HepG2 (cell line): ENCODE results near the gene FAM170B. TPM values are rescaled to one million over a fixed set of nuclear protein-coding genes. Genes with fewer than 3 reads are reported as not detected.

Experiments
- ATAC-seq: fragments of 200-7000 bp; cut with Tn5 transposase; 3 replicates; pipeline ENCODE4 v1.9.1; 2020; ENCODE audit warnings: mild to moderate bottlenecking, moderate library complexity
- BruUV-seq: library from RNA; stranded (reverse); fragments of 400-500 nt; replicated peaks from 2 replicates; lab custom pipeline; 2021; lab: Mats Ljungman, UMichigan
- CTCF ChIA-PET: fragments of 300-600 bp; formaldehyde crosslinking; extraction: SDS; loops from one replicate; lab custom pipeline; 2021; ENCODE audit warnings: low total read pairs, inconsistent platforms, low intra/inter-chr PET ratio; lab: Yijun Ruan, JAX
- POLR2A ChIA-PET: fragments of 350-600 bp; sonication (Branson Sonifier 250); formaldehyde crosslinking; loops from one replicate; lab custom pipeline; 2020; ENCODE audit warnings: antibody characterized with exemption, inconsistent platforms; lab: Yijun Ruan, JAX
- DNase-seq: peaks from one replicate; pipeline ENCODE4 v3.0.0-alpha.2; 2015; ENCODE audit warnings: low spot score
- FAIRE-seq: peaks from 3 replicates; lab custom pipeline; 2011; peaks lifted over from hg19 to GRCh38; lab: Jason Lieb, UNC
- H2AFZ ChIP-seq: one replicate; pipeline ENCODE4 v1.6.1; 2011; ENCODE audit warnings: low read length, inconsistent platforms
- H3K27ac ChIP-seq: fragments of 300-600 bp; 3 replicates; pipeline ENCODE4 v1.8.0; 2011; ENCODE audit warnings: mixed run types, mild to moderate bottlenecking, mixed read lengths, low read length, inconsistent platforms; ENCODE audit not compliant: insufficient read depth; ENCODE audit errors: extremely low read length
- H3K27me3 ChIP-seq, 2 experiments: fragments of 200-600 bp in 1 of 2; 2 replicates in 1 of 2; 3 replicates in 1 of 2; pipeline versions ENCODE4 v1.6.0 to v1.8.0; 2011; ENCODE audit warnings: low read length in 2 of 2, mild to moderate bottlenecking in 2 of 2, moderate library complexity in 2 of 2, inconsistent platforms in 1 of 2; ENCODE audit not compliant: insufficient read depth in 2 of 2, control insufficient read depth in 1 of 2
- H3K36me3 ChIP-seq, 2 experiments: fragments of 200-600 bp in 1 of 2; replicated peaks in 1 of 2; 2 replicates in 1 of 2; 3 replicates in 1 of 2; pipeline versions ENCODE4 v1.5.1 to v1.8.0; 2011; ENCODE audit warnings: low read length in 2 of 2, inconsistent platforms in 1 of 2; ENCODE audit not compliant: insufficient read depth in 2 of 2, control insufficient read depth in 1 of 2
- H3K4me1 ChIP-seq: 2 replicates; pipeline ENCODE4 v1.5.1; 2012; ENCODE audit warnings: low read length, inconsistent platforms; ENCODE audit not compliant: insufficient read depth
- H3K4me2 ChIP-seq: 2 replicates; pipeline ENCODE4 v1.6.0; 2011; ENCODE audit warnings: low read depth, low read length, inconsistent platforms
- H3K4me3 ChIP-seq, 3 experiments: fragments of 200-600 bp in 1 of 3; sonication (generic), shearing (Covaris generic) in 1 of 3; replicated peaks in 1 of 3; 2 replicates each; pipeline ENCODE4 v1.5.1; 2011 to 2016; ENCODE audit warnings: low read length in 3 of 3, inconsistent platforms in 2 of 3, low read depth in 2 of 3, mild to moderate bottlenecking in 2 of 3, control low read depth in 1 of 3, mixed read lengths in 1 of 3; ENCODE audit not compliant: insufficient read depth in 1 of 3
- H3K79me2 ChIP-seq: one replicate; pipeline ENCODE4 v1.6.1; 2011; ENCODE audit warnings: low read length, inconsistent platforms; ENCODE audit not compliant: insufficient read depth
- H3K9ac ChIP-seq: 2 replicates; pipeline ENCODE4 v1.6.0; 2011; ENCODE audit warnings: mild to moderate bottlenecking, low read depth, low read length, inconsistent platforms; ENCODE audit not compliant: insufficient read depth
- H3K9me3 ChIP-seq: 2 replicates; pipeline ENCODE4 v1.5.1; 2012; ENCODE audit warnings: mild to moderate bottlenecking, low read length
- H4K20me1 ChIP-seq: 2 replicates; pipeline ENCODE4 v1.6.0; 2011; ENCODE audit warnings: inconsistent platforms, mild to moderate bottlenecking, low read length, moderate library complexity; ENCODE audit not compliant: insufficient read depth
- GFI1 ChIP-seq: sonication (generic); formaldehyde crosslinking; IDR thresholded peaks from 2 replicates; pipeline ENCODE4 v1.5.0; 2020; ENCODE audit warnings: missing genetic modification reagents, mild to moderate bottlenecking, borderline replicate concordance
- KDM3A ChIP-seq: IDR thresholded peaks from 2 replicates; pipeline ENCODE4 v1.6.1; 2018; ENCODE audit warnings: low read depth, missing compliant biosample characterization
- MAFF ChIP-seq: IDR thresholded peaks from 2 replicates; pipeline ENCODE4 v1.6.1; 2011; ENCODE audit warnings: low read depth, low read length, improper control_type of control experiment
- MAFK ChIP-seq, 2 experiments: IDR thresholded peaks in 1 of 2; conservative IDR thresholded peaks in 1 of 2; 2 replicates each; pipeline ENCODE4 v1.6.1; 2011; ENCODE audit warnings: improper control_type of control experiment in 2 of 2, low read length in 2 of 2
- MIER2 ChIP-seq: IDR thresholded peaks from 2 replicates; pipeline ENCODE4 v1.6.1; 2016; ENCODE audit warnings: missing biosample characterization, missing genetic modification reagents
- RARA ChIP-seq: IDR thresholded peaks from 2 replicates; pipeline ENCODE4 v1.6.1; 2016; ENCODE audit warnings: missing genetic modification reagents, missing compliant biosample characterization
- SNRNP70 ChIP-seq: fragments of 200-400 bp; formaldehyde crosslinking; IDR thresholded peaks from 2 replicates; pipeline ENCODE4 v1.6.1; 2017; ENCODE audit warnings: mild to moderate bottlenecking, low read depth, low read length, moderate library complexity
- TEAD3 ChIP-seq: optimal IDR thresholded peaks from 2 replicates; pipeline ENCODE3; 2016; ENCODE audit warnings: borderline replicate concordance
- TSC22D2 ChIP-seq: sonication (generic); formaldehyde crosslinking; IDR thresholded peaks from 2 replicates; pipeline ENCODE4 v1.5.1; 2020; ENCODE audit warnings: missing genetic modification reagents, mild to moderate bottlenecking, borderline replicate concordance
- ZBTB43 ChIP-seq: sonication (generic); formaldehyde crosslinking; conservative IDR thresholded peaks from 2 replicates; pipeline ENCODE4 v1.4.0; 2020; ENCODE audit warnings: missing genetic modification reagents
- ZFP62 ChIP-seq: sonication (generic); formaldehyde crosslinking; IDR thresholded peaks from 2 replicates; pipeline ENCODE4 v1.4.0; 2020; ENCODE audit warnings: missing genetic modification reagents
- ZFP82 ChIP-seq: sonication (generic); formaldehyde crosslinking; IDR thresholded peaks from 2 replicates; pipeline ENCODE4 v1.5.1; 2020; ENCODE audit warnings: mild to moderate bottlenecking, missing genetic modification reagents, borderline replicate concordance
- ZSCAN29 ChIP-seq: sonication (generic); formaldehyde crosslinking; conservative IDR thresholded peaks from 2 replicates; pipeline ENCODE4 v1.4.0; 2020; ENCODE audit warnings: mild to moderate bottlenecking, missing genetic modification reagents
- WGBS: methylation state at CpG from one replicate; pipeline ENCODE4 v1.1.6; 2017; ENCODE audit warnings: low lambda C conversion rate; 5-methylcytosine and 5-hydroxymethylcytosine counted together
- in situ Hi-C: cut with HindIII; loops from 2 replicates; pipeline ENCODE4 v1.10.0; 2017; ENCODE audit warnings: low pct_unique_long_range_greater_than_20kb; ENCODE audit not compliant: extremely low pct_ligation_motif_present
- intact Hi-C: fragments of 100-400 bp; cut with micrococcal nuclease; formaldehyde crosslinking; loops from one replicate; pipeline ENCODE4 v1.10.0; 2022; ENCODE audit not compliant: unreplicated experiment
- polyA plus RNA-seq, 8 experiments: library from polyadenylated mRNA; depleted of rRNA in 3 of 8; stranded (reverse) in 7 of 8; unstranded in 1 of 8; fragments of >200 nt; fragmentation: Illumina TruSeq in 4 of 8; extraction: Trizol in 4 of 8; gene quantifications; 2 replicates each; pipeline versions ENCODE4 v1.2.1 to v1.2.3, GENCODE V29; 2011 to 2016; ENCODE audit warnings: low read depth in 4 of 8, missing spikeins in 1 of 8, mixed read lengths in 1 of 8; ENCODE audit not compliant: insufficient read depth in 1 of 8
- total RNA-seq, 5 experiments: library from RNA; depleted of rRNA; stranded (reverse); fragments of >200 nt; fragmentation: Illumina TruSeq; extraction: Trizol; gene quantifications; 2 replicates each; pipeline ENCODE4 v1.2.3, GENCODE V29; 2016; ENCODE audit warnings: low read depth in 1 of 5
- TF ChIP-seq, protein P1 (sequence below): IDR thresholded peaks from 2 replicates; pipeline ENCODE4 v1.6.1; 2016; ENCODE audit warnings: mild to moderate bottlenecking, missing biosample characterization, missing genetic modification reagents

FAM170B gene
- total and polyA plus RNA-seq, 2 of the 13 experiments (the other 11 are each of a cell fraction or from before 2014, with no cell fraction given) = not detected

DNA sequence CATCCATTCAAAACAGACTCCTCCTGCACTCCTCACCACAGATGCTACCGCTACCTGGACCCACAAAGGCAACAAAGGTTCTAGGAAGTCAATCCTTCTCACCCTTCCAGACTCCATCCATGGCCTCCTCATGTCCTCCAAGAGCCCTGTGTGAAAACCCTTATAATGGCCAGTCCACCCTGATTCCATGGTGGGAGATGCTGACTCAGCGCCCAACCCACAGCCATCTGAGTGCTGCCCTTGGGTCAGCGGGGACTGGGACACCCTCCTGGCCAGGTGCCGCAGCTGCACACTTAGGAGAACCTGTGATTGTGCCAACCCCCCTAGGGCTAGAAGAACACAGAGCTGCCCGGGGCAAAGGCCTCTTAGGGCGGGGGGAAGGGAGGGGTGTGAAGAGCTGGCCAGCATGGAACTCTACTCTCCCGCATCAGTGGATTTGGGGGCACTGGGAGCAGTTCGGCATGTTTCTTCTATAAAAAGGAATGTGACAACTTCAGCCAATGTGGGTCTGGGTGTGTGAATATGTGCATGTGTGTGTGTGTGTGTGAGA, 29.0 kb upstream of the FAM170B start:
- Histone ChIP-seq H3K79me2 (no peaks in the 10 kb centered on the region), H3K9ac (no peak overlapping the region), H3K27me3 (no peaks in the 10 kb centered on the region; a peak in 1 of 5 replicates), H3K4me3 (no peak overlapping the region), H3K4me2 (no peak overlapping the region), H3K36me3 (no peaks in the 10 kb centered on the region), H3K4me1 (no peaks in the 10 kb centered on the region), H3K9me3 (no peaks in the 10 kb centered on the region), H2AFZ (no peak overlapping the region), H4K20me1 (no peaks in the 10 kb centered on the region), H3K27ac (no peak overlapping the region)
- WGBS = 21% methylated on average over 8 of the region's 8 CpGs
- POLR2A ChIA-PET = no interaction called here
- CTCF ChIA-PET = no interaction called here
- DNase-seq (no peak), FAIRE-seq (no peak), ATAC-seq (peak; percentile 31; the same call in 1 of the 3 replicates)
- BruUV-seq = no TSS peak
- TF ChIP-seq MIER2 (no peak), MAFK (conservative IDR thresholded peaks at IDR 0.05 in 1 of 2, IDR thresholded peaks at IDR 0.05 in 1 of 2; ENCODE audit: low read length in 2 of 2) (peak; percentile 50 to 78; a peak in 3 of 4 replicates), ZSCAN29 (CRISPR knock-in tag) (no peak), MAFF (peak; percentile 37; the same call in 1 of the 2 replicates)
- in situ Hi-C loops = loop anchor here (10.0 kb wide), 2 partner anchors 278 to 508 kb away; no protein-coding TSS in a partner anchor
- intact Hi-C loops = no loop called here

- in situ Hi-C loops (loop anchor here (10.0 kb wide), 2 partner anchors 277 to 507 kb away; no protein-coding TSS in a partner anchor), intact Hi-C loops (no loop called here)
- ChIA-PET POLR2A (no interaction called here), CTCF (no interaction called here)
- ATAC-seq (no peak), FAIRE-seq (no peak), DNase-seq (no peak)
- no peaks in the 10 kb centered on the region for H3K9me3 ChIP-seq
- H4K20me1 ChIP-seq = no peaks in the 10 kb centered on the region
- H3K79me2 ChIP-seq = no peaks in the 10 kb centered on the region
- H3K27ac ChIP-seq = no peak overlapping the region
- BruUV-seq = no TSS peak
- H3K4me3 ChIP-seq = no peak overlapping the region
- no peaks in the 10 kb centered on the region for H3K4me1 ChIP-seq
- no peaks in the 10 kb centered on the region; a peak in 1 of 5 replicates for H3K27me3 ChIP-seq
- no peaks in the 10 kb centered on the region for H3K36me3 ChIP-seq
- H3K4me2 ChIP-seq = no peak overlapping the region
- no peak overlapping the region for H3K9ac ChIP-seq
- 48% methylated on average over 5 of the region's 5 CpGs for WGBS
- no peak overlapping the region for H2AFZ ChIP-seq
- TF ChIP-seq GFI1 (no peak), ZBTB43 (CRISPR knock-in tag) (no peak), KDM3A (no peak), ZFP82 (CRISPR knock-in tag) (no peak), SNRNP70 (no peak), ZFP62 (CRISPR knock-in tag) (no peak), RARA (CRISPR knock-in tag) (no peak), TSC22D2 (CRISPR knock-in tag) (no peak), TEAD3 (CRISPR knock-in tag) (no peak)
- TF ChIP-seq, protein P1, sequence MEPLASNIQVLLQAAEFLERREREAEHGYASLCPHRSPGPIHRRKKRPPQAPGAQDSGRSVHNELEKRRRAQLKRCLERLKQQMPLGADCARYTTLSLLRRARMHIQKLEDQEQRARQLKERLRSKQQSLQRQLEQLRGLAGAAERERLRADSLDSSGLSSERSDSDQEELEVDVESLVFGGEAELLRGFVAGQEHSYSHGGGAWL (CRISPR knock-in tag) = no peak
These were observed 28.2 kb upstream of the FAM170B start for GRCh38 chr10:49162063-49162462.
